HG02798 (cell line): ENCODE measurements around the gene WFDC6.
"Not testable (repeated sequence)": the region's sequence is repeated elsewhere in the genome, so short reads cannot be mapped to it uniquely, and the experiment has no call there.

Experiments
- ATAC-seq: cut with Tn5 transposase; IDR thresholded peaks from one replicate; pipeline ENCODE4 v1.9.1; 2021; ENCODE audit warnings: mild to moderate bottlenecking; ENCODE audit not compliant: unreplicated experiment, poor library complexity

WFDC6 gene

DNA sequence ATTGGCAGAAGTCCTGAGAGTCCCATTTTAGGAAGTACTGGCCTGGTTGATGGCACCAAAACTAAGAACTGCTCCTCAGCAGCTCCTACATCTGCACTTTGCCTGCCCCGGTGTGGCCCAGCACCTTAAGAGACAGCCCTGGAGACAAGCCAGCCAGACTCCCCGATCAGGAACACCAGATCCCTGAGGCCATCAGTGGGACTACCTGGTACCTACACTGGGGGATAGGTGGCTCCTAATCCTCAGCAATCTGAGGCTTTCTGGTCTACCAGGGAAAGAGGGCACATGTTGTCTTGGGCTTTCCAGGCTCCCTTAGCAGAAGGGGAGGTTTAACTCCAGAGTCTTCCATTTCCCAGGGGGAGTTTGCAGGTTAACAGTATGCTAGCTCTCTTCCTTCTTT is at the start of gene WFDC6:
WFDC6 (minus strand) TSS at position 101 of the 400 bp plus-strand sequence; CDS start at position 26, 75 bp downstream.
- ATAC-seq = no peak

DNA sequence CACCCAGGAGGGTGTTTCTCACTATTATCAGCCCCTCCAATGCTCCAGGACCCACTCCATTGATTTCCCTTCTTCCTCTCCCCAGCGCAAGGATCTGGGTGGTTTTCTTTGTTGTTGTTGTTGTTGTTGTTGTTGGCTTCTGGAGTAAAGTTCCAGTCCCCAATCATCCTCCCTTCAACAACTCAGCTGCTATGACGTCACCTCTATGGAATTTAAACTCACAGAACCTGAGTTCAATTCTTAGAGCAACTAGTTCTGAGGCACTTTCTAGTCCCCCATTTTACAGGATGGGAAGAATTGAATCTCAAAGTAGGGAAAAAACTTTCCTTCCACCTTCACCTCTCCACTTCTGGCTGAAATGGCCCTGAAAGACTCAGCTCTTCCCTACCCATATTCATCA is 49.5 kb upstream of the WFDC6 start:
- no peak for ATAC-seq

DNA sequence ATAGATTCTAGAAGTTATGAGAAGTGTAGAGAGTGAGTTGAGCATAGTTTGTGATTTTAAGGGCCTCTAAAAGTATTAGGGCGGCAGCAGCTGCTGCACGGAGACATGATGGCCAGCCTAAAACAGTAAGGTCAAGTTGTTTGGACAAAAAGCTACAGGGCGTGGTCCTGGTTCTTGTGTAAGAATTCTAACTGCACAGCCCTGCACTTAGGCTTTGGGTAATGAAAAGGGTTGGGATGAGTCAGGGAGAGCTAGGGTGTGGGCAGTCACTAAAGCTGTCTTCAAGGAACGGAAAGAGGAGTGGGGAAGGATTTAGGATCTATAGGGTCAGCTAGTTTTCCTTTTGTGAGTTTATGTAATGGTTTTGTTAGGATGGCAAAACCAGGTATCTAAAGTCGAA is 46.7 kb upstream of the WFDC6 start:
- not testable (repeated sequence) for ATAC-seq

DNA sequence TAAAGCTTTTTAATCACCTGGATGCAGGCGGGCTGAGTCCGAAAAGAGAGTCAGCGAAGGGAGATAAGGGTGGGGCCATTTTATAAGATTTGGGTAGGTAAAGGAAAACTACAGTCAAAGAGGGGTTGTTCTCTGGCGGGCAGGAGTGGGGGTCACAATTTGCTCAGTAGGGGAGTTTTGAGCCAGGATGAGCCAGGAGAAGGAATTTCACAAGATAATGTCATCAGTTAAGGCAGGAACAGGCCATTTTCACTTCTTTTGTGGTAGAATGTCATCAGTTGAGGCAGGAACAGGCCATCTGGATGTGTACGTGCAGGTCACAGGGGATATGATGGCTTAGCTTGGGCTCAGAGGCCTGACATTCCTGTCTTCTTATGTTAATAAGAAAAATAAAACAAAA is 45.0 kb upstream of the WFDC6 start:
- not testable (repeated sequence) for ATAC-seq

DNA sequence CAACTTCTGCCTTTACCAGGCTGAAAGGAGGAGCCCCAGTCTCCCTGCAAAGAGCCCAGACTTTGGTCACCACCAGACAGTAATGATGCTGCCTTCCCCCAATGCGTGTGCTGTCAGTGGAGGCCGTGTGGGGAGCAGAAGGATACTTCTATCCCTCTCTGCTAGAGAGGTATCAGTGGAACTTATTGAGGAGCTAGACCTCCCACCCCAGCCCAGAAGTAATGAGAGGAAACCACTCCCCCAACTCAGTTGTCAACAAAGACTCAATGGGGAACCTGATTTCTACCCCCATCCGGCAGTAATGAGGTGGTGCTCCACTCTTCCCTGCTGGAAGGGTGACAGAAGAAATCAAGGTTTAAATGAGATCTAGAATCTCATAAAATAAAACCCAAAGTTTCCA is 44.2 kb upstream of the WFDC6 start:
- no peak for ATAC-seq

DNA sequence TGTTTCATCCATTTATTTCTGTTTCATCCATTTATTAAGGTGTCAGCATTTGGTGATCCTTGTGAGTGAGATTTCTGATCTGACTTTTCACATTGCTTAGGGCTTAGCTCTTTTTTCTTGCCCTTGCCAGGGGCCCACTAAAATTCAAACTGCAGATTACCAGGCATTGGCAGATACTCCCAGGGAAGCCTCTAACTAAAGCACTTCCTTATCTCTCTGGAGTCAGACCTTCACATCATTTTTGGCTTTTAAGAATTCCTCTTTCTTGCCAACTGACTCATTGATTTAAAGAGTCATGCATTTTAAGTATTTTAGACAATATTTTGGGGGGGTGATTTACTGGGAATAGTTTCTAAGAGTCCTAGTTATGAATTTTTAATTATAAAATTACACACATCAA is 42.4 kb upstream of the WFDC6 start:
- no peak for ATAC-seq

DNA sequence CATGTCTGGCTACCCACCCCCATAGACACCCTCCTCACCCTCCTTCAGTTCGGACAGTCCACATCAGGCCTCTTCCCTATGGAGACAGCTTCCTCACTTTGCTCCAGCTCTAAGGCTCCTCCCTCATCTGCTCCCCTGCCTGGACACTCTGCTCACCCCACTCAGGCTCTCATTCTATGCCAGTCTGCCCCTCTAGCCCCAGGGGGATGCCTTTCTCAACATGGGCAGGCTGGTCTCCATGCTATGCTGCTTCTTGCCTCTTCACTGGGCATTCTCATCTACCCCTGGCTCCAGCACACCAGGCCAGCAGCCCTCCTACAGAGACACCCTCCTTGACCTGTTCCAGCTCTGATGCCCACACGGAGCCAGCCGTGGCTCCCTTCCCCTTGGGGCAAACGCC is 39.9 kb upstream of the WFDC6 start, which contains the start of gene WFDC8:
WFDC8 (minus strand) TSS at position 101 of the 400 bp plus-strand sequence; CDS start at position 64, 37 bp downstream.
- ATAC-seq = no peak

DNA sequence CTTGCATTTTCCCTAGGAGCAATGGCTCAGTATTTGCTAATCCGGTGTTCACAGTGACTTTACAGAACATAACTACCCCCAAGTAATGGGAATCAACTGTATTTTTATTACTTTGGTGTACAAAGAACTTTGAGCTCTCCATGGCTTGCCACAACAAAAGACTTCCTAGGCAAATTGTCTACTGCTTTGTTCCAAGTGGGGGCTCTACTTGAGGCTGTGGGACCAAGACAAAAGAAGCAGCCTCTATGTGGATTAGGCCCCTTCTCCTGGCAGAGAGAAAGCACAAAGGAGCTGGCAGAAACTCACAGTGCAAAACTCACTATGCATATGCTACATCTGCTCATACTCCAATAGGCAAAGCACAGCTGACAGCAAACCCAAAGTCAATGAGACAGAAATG is 38.9 kb upstream of the WFDC6 start:
- ATAC-seq = no peak

DNA sequence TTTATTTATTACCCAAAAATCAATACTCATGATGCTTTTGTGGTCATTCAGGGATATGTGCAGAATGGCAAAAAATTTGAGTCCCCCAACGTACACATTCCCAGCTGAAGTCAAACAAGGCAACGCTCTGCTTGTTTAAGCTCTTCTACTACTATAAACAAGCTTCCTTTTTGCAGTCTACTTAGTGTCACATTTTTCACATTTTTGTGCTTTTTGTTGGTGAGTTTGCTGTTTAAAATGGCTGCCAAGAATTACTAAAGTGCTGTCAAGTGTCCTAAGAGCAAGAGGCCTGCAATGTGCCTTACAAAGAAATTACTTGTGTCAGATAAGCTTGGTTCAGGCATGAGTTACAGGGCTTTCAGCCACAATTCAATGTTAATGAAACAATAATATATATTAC is 37.7 kb upstream of the WFDC6 start:
- no peak for ATAC-seq

DNA sequence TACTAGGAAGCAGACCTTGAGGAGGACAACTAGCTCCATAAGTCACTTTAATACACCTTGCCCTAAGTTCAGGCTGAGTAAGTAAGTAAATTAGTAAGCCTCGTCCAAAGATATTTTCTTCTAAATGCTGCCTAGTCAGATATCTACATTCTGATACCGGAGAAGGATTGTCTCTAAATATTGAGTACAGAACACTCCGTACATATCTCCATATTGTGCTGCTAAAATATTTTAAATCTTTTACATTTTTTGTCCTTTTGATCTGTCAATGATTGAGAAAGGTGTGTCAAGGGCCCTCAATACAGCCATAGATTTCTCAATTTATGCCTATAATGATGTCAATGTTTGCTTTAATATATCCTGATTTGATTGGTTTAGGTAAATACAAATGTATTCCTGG is 36.6 kb upstream of the WFDC6 start:
- no peak for ATAC-seq

DNA sequence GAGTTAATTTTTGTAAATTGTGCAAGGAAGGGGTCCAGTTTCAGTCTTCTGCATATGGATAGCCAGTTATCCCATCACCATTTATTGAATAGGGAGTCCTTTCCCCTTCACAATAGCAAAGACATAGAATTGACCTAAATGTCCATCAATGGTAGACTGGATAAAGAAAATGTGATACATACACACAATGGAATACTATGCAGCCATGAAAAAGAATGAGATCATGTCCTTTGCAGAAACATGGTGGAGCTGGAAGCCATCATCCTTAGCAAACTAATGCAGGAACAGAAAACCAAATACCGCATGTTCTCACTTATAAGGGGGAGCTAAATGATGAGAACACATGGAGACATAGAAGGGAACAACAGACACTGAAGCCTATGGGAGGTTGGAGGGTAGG is 30.4 kb upstream of the WFDC6 start:
- ATAC-seq = not testable (repeated sequence)

DNA sequence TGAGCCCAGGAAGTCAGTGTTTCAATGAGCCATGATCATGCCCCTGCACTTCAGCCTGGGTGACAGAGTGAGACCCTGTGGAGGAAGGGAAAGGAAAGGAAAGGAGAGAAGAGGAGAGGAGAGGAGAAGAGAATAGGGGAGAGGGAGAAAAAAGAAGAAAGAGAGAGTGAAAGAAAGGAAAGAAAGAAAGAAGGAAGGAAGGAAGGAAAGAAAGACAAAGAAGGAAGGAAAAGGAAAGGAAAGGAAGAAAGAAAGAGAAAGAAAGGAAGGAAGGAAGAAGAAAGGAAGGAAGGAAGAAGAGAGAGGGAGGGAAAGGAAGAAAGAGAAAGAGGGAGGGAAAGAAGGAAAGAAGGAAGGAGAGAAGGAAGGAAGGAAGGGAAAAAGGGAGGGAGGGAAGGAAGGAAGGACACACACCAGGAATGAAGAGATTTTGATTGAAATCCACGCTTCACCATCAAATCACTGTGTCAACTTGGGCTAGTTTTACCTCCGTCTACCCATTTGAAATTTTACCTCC is 25.5 kb upstream of the WFDC6 start:
- no peak for ATAC-seq

DNA sequence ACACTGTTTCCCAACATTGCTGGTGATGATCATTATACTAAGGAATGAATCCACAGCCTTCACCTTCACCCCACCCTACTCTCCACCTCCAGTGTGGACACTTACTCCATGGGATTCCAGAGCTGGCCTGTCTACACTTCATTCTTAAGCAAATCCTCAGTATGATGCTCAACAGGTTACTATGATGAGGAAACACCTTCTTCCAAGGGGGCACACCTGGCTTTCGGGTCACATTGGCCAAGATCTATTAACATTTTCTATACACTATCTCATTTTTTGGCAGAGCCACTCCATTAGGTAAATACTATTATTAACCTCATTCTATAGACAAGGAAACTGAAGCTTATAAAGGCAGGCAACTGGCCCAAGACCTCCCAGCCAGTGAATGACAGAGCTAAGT is 15.9 kb upstream of the WFDC6 start:
- ATAC-seq = no peak

DNA sequence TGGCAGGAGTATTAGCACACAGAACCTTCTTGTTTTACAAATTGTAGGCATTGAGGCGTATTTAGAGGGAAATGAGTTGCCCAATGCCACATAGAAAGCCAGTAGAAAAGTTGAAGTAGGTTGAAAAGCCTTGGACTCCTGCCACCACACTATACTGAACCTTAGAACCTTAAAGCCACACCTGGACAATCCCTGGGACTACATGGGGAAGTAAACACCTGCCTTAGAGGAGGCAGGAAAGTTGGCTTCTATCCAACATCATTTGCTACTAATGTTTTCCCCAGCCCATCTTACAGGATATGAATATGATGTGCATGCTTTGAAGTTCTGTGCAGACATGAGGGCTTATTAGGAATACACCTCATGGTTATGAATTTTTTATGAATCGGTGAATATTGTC is 13.2 kb upstream of the WFDC6 start:
- ATAC-seq = no peak

DNA sequence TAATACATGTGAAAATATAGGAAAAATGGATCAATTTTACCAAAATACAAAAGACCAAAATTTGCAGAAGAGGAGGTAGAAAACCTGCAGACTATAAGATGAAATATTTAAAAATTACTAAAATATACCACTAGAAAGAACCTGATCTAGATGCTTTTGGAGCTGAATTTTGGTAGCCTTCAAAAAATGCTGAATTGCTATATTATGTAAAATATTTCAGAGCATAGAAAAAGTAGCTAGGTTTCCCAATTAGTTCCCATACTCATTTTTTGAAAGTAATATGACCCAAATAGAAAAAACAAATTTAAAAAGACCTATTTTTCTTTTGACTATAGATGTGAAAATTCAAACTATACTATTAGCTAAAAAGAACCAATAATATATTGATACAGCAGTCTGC is 11.5 kb upstream of the WFDC6 start:
- ATAC-seq = no peak

DNA sequence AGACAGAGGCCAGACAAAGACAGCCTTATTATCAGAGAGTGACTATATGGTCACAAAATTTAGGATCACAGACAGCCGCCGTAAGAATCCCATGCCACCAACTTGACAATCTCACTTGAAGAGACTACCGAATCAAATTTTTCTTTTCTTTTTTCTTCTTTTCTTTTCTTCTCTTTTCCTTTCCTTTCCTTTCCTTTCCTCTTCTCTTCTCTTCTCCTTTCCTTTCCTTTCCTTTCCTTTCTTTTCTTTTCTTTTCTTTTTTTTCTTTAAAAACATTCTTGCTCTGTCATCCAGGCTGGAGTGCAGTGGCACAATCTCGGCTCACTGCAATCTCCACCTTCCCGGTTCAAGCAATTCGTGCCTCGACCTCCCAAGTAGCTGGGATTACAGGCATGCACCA is 9.1 kb upstream of the WFDC6 start:
- ATAC-seq = no peak

DNA sequence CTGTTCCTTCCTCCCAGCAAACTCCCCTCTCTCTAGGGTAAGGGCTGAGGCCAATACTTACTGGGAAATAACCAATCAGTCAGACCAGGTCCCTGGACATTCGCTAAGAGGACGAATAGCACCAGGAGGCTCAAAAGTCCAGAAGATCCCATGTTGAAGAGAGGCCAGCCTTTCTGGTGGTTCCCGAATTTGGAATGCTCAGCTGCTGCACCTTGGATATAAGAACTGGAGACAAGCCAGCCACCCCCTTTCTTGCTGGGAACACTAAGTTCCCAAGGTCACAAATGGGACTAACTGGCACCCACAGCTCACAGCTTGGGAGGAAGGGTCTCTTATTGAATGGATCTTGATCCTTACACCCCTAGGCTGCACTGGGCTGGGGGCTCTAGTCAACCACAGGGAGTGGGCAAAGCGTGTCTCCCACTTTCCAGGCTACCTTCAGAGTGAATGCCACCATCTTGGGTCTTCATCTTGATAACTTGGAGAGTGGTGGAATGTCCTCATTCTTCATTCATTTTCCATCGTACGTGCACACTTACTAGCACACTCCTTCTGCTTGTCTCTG is 8.0 kb upstream of the WFDC6 start, which contains the start of gene EPPIN:
EPPIN (minus strand) TSS at position 196 of the 565 bp plus-strand sequence; CDS start at position 152, 44 bp downstream.
- ATAC-seq = no peak

DNA sequence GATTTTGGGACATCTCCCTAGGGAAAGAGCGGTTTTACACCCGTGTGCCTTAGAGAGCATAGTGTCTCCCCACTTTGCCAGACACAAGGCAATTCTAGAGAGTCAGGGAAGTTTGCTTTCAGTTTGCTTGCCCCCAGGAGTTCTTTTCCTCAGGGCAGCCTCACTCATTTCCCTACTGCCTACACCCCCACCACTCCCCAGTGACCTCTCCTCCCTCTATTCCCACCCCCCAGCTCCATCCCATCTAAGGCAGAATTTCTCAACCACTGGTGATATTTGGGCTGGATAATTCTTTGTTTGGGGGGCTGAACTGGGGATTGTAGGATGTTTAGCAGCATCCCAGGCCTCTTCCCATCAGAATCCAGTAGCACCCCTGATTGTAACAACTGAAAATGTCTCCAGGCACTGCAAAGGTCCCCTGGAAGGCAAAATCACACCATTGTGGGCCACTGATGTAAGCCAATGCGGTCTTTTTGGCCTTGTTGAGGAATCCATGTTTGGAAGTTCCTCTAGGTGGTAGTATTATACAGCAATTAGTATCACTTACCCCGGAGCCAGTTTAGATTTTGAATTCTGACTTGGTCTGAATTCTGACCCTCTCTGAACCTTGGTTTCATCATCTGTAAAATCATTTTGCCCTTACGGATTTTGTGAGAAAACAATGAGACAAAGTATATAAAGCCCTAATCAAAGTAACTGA is 6.6 kb upstream of the WFDC6 start:
- ATAC-seq = no peak

DNA sequence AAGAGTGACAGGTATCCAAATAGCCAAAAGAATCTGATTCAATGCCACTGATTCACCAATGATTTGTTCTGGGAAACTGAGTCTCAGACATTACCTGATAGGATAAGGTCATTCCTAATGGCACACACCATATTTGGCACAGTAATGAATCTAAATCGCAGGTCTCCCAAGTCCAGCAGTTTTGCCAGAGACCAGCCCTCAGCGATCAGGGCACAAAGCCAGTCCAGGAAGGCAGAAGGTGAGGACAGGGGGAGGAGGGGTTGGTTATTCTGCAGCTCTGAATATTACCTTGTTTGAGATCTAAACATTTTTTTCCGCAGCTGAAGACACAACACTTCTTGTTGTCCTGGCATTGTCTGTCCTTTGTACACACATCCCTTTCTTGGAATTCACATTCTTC is 6.1 kb upstream of the WFDC6 start:
- no peak for ATAC-seq

DNA sequence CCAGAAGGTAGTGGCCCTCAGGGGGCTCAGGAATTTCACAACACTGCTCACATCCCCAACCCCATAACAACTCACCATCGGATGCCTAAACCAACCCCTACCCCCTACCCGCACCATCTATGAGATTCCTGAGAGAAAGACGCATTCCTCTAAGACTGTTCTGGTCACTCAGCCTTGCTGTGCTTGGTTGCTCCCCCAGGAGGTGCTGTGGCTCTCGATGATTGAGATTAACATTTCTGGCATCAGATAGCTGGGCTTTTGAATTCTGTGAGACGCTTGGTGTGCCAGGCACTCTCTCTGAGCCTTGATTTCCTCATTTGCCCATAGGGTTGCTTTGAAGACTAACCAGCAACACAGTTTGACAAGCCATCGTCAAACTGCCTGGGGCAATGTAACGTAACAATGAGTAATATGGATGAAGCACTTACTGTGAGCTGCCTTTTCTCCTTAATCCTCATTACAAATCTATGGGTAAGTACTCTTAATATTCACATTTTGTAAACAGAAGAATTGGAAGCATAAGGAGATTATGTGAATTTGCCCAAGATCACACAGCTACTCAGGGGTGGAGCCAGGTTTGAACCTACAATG is 978 bp downstream of the WFDC6 start:
- no peak for ATAC-seq

DNA sequence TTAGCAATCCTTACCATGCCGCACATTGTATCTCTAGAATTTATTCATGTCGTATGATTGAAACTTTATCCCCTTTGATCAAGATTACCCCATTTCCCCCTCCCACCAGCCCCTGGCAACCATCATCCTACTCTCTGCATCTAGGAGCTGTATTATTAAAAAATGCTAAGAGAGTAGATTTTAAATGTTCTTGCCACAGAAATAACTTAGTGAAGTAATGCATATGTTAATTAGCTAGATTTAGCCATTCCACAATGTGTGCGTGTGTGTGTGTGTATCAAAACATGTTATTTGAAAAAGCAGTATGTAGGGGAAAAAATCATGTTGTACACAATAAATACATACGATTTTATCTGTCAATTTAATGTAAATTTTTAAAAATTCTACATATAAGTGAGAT is 12.0 kb downstream of the WFDC6 start:
- ATAC-seq = no peak
